ENCODE results near the gene EXOSC1. TPM values are rescaled to one million over a fixed set of nuclear protein-coding genes. Genes with fewer than 3 reads are reported as not detected.

The EXOSC1 gene
- total RNA-seq, 2 donors from 2014 or later: 20.8 to 33.2 TPM

DNA sequence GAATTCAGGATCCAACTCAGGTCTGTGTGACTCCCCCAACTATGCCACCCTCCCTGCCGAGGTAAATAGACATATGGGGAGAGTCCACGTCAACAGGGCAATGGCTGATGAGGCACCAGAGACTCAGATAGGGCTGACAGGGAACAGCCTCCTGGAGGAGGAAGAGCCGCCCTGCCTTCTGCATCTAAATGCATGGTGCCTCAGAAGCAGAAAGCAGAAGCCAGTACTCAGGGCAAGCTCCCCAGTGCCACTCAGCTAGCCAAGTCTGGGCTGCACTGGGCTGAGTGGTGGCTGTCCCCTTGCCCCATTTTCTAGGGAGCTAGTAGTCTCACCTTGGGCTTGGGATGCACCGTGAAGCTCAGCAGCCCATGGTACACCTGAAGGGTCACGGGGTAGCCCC, 55.7 kb downstream of the EXOSC1 start:
- H3K36me3 ChIP-seq (replicated peaks in 1 of 2; ENCODE audit: insufficient read depth in 1 of 2, low read depth in 2 of 2): peaks cover 6 to 24% of the 10 kb centered on the region in 2 donors
- H3K27me3 ChIP-seq: no peaks in the 10 kb centered on the region
- 96 to 100% methylated on average over 1 to 5 of the region's 5 CpGs for WGBS, 2 donors
- H3K27ac ChIP-seq: no peak overlapping the region
- no peaks in the 10 kb centered on the region for H3K9me3 ChIP-seq
- intact Hi-C loops (cut with DNase I): no loop called here
- ATAC-seq: no peak
- DNase-seq: no peak
- TF ChIP-seq, protein P1, sequence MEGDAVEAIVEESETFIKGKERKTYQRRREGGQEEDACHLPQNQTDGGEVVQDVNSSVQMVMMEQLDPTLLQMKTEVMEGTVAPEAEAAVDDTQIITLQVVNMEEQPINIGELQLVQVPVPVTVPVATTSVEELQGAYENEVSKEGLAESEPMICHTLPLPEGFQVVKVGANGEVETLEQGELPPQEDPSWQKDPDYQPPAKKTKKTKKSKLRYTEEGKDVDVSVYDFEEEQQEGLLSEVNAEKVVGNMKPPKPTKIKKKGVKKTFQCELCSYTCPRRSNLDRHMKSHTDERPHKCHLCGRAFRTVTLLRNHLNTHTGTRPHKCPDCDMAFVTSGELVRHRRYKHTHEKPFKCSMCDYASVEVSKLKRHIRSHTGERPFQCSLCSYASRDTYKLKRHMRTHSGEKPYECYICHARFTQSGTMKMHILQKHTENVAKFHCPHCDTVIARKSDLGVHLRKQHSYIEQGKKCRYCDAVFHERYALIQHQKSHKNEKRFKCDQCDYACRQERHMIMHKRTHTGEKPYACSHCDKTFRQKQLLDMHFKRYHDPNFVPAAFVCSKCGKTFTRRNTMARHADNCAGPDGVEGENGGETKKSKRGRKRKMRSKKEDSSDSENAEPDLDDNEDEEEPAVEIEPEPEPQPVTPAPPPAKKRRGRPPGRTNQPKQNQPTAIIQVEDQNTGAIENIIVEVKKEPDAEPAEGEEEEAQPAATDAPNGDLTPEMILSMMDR (IDR thresholded peaks at IDR 0.05): no peak
- no peak for TF ChIP-seq POLR2A (IDR thresholded peaks at IDR 0.05)
- H3K4me3 ChIP-seq: no peak overlapping the region
- no peaks in the 10 kb centered on the region for H3K4me1 ChIP-seq

DNA sequence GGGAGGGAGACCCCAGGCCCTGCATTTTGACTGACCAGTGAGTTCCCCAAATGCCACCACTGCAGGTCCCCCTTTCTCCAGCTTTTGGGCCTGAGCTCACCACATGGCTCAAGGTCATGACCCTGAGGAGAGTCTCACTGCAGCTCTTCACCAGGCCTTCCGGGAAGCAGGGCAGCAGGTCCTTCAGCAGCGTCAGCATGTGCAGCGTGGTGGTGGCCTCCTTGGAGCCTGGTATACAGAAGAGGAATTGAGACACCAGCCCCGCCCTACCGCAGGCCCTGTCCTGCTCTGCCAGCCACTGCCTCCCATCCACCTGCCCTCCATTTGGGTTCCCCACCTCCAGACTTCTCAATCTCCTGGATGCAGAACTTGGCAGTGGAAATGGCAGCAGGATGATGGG, 57.7 kb downstream of the EXOSC1 start:
- DNase-seq: no peak
- Histone ChIP-seq H3K27ac (no peak overlapping the region), H3K27me3 (no peaks in the 10 kb centered on the region), H3K4me1 (no peaks in the 10 kb centered on the region), H3K36me3 (replicated peaks in 1 of 2; ENCODE audit: insufficient read depth in 1 of 2, low read depth in 2 of 2) (peaks cover 6 to 23% of the 10 kb centered on the region in 2 donors), H3K9me3 (no peaks in the 10 kb centered on the region), H3K4me3 (no peak overlapping the region)
- 92 to 93% methylated on average over 3 to 4 of the region's 5 CpGs for whole genome bisulfite sequencing, 2 donors
- intact Hi-C loops (cut with DNase I): no loop called here
- no peak for ATAC-seq
- TF ChIP-seq, protein P1 (IDR thresholded peaks at IDR 0.05): no peak
- TF ChIP-seq POLR2A (IDR thresholded peaks at IDR 0.05): no peak

Small RNA genes within 50 kb of the gene (small RNA-seq; reads per million reads assigned to genes)
- not detected for gene RF00019

Other genes with a start within 250 kb of the EXOSC1 start
- 1 to 10 TPM; 2.6 to 7.3 TPM for gene ARHGAP19, start 153.4 kb downstream of the EXOSC1 start, total RNA-seq
- 1 to 10 TPM; 3.0 to 6.5 TPM for gene FRAT1, start 126.7 kb downstream of the EXOSC1 start, total RNA-seq
- 10 to 100 TPM; 19.5 to 20.8 TPM for gene FRAT2, start 111.3 kb downstream of the EXOSC1 start, total RNA-seq
- 10 to 100 TPM; 13.0 to 22.1 TPM for gene RRP12, start 44.7 kb downstream of the EXOSC1 start, total RNA-seq
- 10 to 100 TPM; 52.7 to 66.7 TPM for gene PGAM1, start 19.8 kb downstream of the EXOSC1 start, total RNA-seq
- 10 to 100 TPM; 17.5 to 18.2 TPM for gene ZDHHC16, start 169 bp upstream of the EXOSC1 start, total RNA-seq
- gene MMS19, start 52.4 kb upstream of the EXOSC1 start, total RNA-seq: 10 to 100 TPM; 44.6 to 60.0 TPM
- gene UBTD1, start 52.9 kb upstream of the EXOSC1 start, total RNA-seq: 10 to 100 TPM in 1 of 2 donors, 1 to 10 TPM in 1; 9.1 to 33.9 TPM
- not detected for gene ANKRD2, start 126.8 kb upstream of the EXOSC1 start, total RNA-seq
- gene HOGA1, start 138.4 kb upstream of the EXOSC1 start, total RNA-seq: 10 to 100 TPM in 1 of 2 donors, 1 to 10 TPM in 1; 7.3 to 16.3 TPM
- 1 to 10 TPM in 1 of 2 donors, not detected in 1; 1.3 TPM for gene C10orf62, start 143.7 kb upstream of the EXOSC1 start, total RNA-seq
- gene MORN4, start 187.5 kb upstream of the EXOSC1 start, total RNA-seq: 1 to 10 TPM; 4.9 to 8.3 TPM
- 1 to 10 TPM; 3.6 to 5.7 TPM for gene PI4K2A, start 194.7 kb upstream of the EXOSC1 start, total RNA-seq
- gene AVPI1, start 241.2 kb upstream of the EXOSC1 start, total RNA-seq: 10 to 100 TPM in 1 of 2 donors, 1 to 10 TPM in 1; 5.7 to 14.8 TPM

Data from body of pancreas (tissue), 4 donors.